ENCODE measurements around the gene SRSF11.

Gene SRSF11

GRCh38 chr1:70220517-70221237, 503 bp upstream of the SRSF11 start:
- Histone ChIP-seq H3K4me1 (ENCODE audit: insufficient read depth, poor library complexity, severe bottlenecking) (peaks cover 22% of the 10 kb centered on the region), H3K27me3 (ENCODE audit: insufficient read depth, poor library complexity, severe bottlenecking) (no peaks in the 10 kb centered on the region), H3K27ac (ENCODE audit: poor library complexity, severe bottlenecking) (peak overlapping the region; percentile 88), H3K4me3 (ENCODE audit: severe bottlenecking) (peak overlapping the region; percentile 72), H3K9me3 (ENCODE audit: severe bottlenecking) (no peaks in the 10 kb centered on the region), H3K36me3 (ENCODE audit: low read depth) (peaks cover 73% of the 10 kb centered on the region)
- ATAC-seq (ENCODE audit: low read depth), result peak; percentile 2; the same call in 1 of the 3 replicates
- no peak for TF ChIP-seq CTCF (IDR thresholded peaks at IDR 0.05; ENCODE audit: poor library complexity, severe bottlenecking)
- no peak for DNase-seq (ENCODE audit: low spot score)

- DNase-seq (ENCODE audit: low spot score) (no peak), ATAC-seq (ENCODE audit: low read depth) (no peak)
- Histone ChIP-seq H3K9me3 (ENCODE audit: severe bottlenecking) (no peaks in the 10 kb centered on the region), H3K4me3 (ENCODE audit: severe bottlenecking) (peak overlapping the region; percentile 72), H3K36me3 (ENCODE audit: low read depth) (peaks cover 76% of the 10 kb centered on the region), H3K27ac (ENCODE audit: poor library complexity, severe bottlenecking) (peak overlapping the region; percentile 88), H3K4me1 (ENCODE audit: insufficient read depth, poor library complexity, severe bottlenecking) (peaks cover 35% of the 10 kb centered on the region), H3K27me3 (ENCODE audit: insufficient read depth, poor library complexity, severe bottlenecking) (no peaks in the 10 kb centered on the region)
- TF ChIP-seq CTCF (IDR thresholded peaks at IDR 0.05; ENCODE audit: poor library complexity, severe bottlenecking), result no peak
These were observed 1.6 kb downstream of the SRSF11 start for GRCh38 chr1:70222716-70223235.

DNA sequence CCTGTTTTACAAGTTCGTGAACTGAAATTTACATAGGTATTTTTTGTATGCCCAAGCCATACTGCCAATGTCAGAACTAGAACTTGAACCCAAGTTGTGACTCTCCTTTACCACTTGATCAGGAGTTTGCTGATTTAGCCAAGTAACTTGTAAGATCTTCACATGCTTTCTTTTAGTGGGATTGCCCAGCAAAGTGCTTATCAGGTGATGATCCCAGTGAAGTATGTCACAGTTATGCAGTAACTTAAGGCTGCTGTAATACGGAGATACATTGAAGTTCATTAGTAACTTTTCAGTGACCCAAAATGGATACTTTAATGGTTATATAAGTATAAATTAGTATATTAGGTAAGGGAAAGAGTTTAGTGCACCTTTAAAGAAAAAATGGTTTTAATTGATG, 3.8 kb downstream of the SRSF11 start:
- Histone ChIP-seq H3K4me3 (ENCODE audit: severe bottlenecking) (no peak overlapping the region), H3K9me3 (ENCODE audit: severe bottlenecking) (peaks cover 2% of the 10 kb centered on the region), H3K4me1 (ENCODE audit: insufficient read depth, poor library complexity, severe bottlenecking) (peaks cover 35% of the 10 kb centered on the region), H3K27me3 (ENCODE audit: insufficient read depth, poor library complexity, severe bottlenecking) (no peaks in the 10 kb centered on the region), H3K27ac (ENCODE audit: poor library complexity, severe bottlenecking) (no peak overlapping the region), H3K36me3 (ENCODE audit: low read depth) (peaks cover 85% of the 10 kb centered on the region)
- DNase-seq (ENCODE audit: low spot score), result no peak
- ATAC-seq (ENCODE audit: low read depth), result no peak
- TF ChIP-seq CTCF (IDR thresholded peaks at IDR 0.05; ENCODE audit: poor library complexity, severe bottlenecking), result no peak

- Histone ChIP-seq H3K27ac (ENCODE audit: poor library complexity, severe bottlenecking) (no peak overlapping the region), H3K9me3 (ENCODE audit: severe bottlenecking) (peaks cover 2% of the 10 kb centered on the region), H3K36me3 (ENCODE audit: low read depth) (peaks cover 100% of the 10 kb centered on the region), H3K4me3 (ENCODE audit: severe bottlenecking) (no peak overlapping the region), H3K27me3 (ENCODE audit: insufficient read depth, poor library complexity, severe bottlenecking) (no peaks in the 10 kb centered on the region), H3K4me1 (ENCODE audit: insufficient read depth, poor library complexity, severe bottlenecking) (peaks cover 28% of the 10 kb centered on the region)
- ATAC-seq (ENCODE audit: low read depth), result peak; percentile 35; the same call in 2 of the 3 replicates
- no peak for TF ChIP-seq CTCF (IDR thresholded peaks at IDR 0.05; ENCODE audit: poor library complexity, severe bottlenecking)
- DNase-seq (ENCODE audit: low spot score), result no peak
These were observed 6.3 kb downstream of the SRSF11 start for GRCh38 chr1:70227439-70227838.

GRCh38 chr1:70228670-70229069, 7.5 kb downstream of the SRSF11 start:
- ATAC-seq (ENCODE audit: low read depth), result no peak
- peaks cover 100% of the 10 kb centered on the region for H3K36me3 ChIP-seq (ENCODE audit: low read depth)

More at GRCh38 chr1:70228670-70229069, 7.5 kb downstream of the SRSF11 start:
- no peak for TF ChIP-seq CTCF (IDR thresholded peaks at IDR 0.05; ENCODE audit: poor library complexity, severe bottlenecking)
- no peak overlapping the region for H3K27ac ChIP-seq (ENCODE audit: poor library complexity, severe bottlenecking)
- peaks cover 15% of the 10 kb centered on the region for H3K4me1 ChIP-seq (ENCODE audit: insufficient read depth, poor library complexity, severe bottlenecking)
- no peak overlapping the region for H3K4me3 ChIP-seq (ENCODE audit: severe bottlenecking)
- no peak for DNase-seq (ENCODE audit: low spot score)
- H3K9me3 ChIP-seq (ENCODE audit: severe bottlenecking), result peaks cover 2% of the 10 kb centered on the region
- no peaks in the 10 kb centered on the region for H3K27me3 ChIP-seq (ENCODE audit: insufficient read depth, poor library complexity, severe bottlenecking)

Measured in RWPE2 (cell line).